LHCN-M2 (cell line): Measurements from ENCODE around the gene RASA2. TPM values are rescaled to one million over a fixed set of nuclear protein-coding genes. Genes with fewer than 3 reads are reported as not detected.
"Not testable (repeated sequence)": the region's sequence is repeated elsewhere in the genome, so short reads cannot be mapped to it uniquely, and the experiment has no call there.

Experiments
- DNase-seq: peaks from one replicate; pipeline ENCODE4 v3.0.0-alpha.2; 2012; ENCODE audit warnings: low read depth
- total RNA-seq: library from RNA; depleted of rRNA; stranded (reverse); fragments of >200 nt; gene quantifications from 2 replicates; pipeline ENCODE4 v1.2.3, GENCODE V29; 2014

Gene RASA2
- total RNA-seq, 1 experiment from 2014 or later: 11.3 TPM

DNA sequence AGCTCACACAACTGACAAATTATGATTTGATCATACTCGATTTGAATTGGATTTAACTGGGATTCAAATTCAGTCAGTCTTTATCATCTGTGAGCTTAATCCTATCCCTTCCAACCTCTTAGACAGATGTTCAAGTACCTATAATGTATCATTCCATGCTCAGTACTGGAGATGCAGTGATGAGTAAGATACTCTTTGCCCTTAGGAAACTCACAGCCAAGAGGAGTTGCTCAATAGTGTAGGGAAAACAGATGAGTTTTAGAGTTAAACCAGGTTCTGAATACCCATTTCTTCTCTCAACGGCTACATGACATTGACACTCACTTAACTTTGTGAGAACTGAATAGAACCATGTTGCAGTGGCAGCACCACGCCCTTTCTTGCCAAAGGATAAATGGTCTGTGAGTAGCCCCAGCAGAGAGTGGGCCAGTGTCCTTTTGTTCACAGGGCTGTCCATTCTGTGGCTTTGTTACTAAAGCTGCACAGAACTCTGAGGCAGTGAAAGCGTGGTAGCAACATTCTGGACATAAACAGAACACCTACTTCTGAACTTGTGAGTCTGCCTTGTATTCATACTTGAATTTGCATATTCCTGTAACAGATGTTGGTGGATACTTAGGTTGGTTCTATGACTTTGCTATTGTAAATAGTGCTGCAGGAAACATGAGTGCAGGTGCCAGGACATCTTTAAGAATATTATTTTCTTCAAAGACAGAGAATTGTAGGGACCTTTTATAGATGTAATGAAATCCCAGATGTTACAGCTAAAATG, 91.6 kb downstream of the RASA2 start:
- peak; percentile 33 for DNase-seq

DNA sequence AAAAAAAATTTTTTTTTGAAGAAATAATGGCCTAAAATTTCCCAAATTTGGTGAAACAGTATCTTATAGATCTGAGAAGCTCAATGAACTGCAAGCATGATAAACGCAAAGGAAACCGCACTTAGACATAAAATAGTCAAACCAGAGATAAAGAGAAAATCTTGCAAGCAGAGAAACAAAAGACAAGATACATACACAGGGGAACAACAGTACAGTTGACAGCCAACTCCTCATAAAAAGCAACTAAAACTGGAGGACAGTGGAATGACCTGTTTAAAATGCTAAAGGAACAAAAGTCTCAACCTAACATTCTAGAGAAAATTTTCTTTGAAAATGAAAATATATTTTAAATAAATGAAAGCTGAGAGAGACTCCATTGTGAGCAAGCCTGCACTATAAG, 107.5 kb downstream of the RASA2 start:
- DNase-seq: no peak

DNA sequence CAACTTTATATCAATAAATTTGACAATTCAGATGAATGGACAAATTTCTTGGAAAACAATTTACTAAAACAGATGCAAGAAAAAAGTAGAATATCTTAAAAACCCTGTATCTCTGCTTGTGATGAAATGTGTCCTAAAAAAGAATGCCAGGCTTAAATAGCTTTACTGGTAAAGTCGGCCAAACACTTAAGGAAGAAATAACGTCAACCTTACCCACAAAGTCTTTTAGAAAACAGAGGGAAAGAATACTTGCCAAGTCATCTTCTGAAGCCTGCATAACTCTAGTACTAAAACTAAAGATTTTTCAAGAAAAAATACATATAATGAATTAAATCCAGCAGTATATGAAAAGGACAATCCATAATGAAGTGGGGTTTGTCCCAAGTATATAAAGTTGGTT, 111.1 kb downstream of the RASA2 start:
- DNase-seq: no peak

DNA sequence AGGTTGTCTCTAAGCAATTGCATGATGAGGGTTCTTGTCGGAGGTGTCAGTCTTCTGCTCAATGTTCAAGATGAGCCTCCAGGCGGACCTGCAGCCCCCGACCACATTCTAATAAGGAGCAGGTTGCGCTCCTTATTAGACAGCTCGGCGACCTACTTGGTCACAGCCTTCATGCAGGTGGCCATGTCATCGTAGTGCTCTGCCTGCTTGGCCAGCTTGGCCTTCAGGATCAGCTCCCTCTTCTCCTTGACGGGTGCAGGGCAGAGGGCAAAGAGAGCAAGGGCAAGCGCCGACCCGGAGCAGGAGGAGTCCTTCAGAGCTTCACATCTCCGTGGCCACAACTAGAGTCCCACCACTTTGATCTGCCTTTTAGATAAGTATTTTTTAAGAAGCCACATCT, 113.5 kb downstream of the RASA2 start:
- DNase-seq: no peak

DNA sequence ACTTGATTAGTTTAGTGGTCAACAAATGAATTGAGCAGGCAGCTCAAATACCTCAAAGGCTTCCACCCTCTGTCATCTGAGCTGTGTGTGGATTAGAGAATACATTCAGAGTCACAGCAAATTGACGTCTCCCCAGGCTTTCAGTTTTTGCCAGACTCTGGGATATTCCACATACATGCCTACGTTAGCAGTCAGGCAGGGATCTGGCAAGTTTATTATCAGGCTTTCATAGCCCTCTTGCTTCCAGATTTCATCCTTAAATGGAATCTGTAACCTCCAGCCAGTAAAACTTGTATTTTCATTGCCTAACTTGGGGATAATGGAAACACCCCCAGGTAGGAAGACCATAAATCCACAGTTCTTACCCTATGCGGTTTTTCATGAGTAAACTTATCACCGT, 115.9 kb downstream of the RASA2 start:
- DNase-seq: no peak

DNA sequence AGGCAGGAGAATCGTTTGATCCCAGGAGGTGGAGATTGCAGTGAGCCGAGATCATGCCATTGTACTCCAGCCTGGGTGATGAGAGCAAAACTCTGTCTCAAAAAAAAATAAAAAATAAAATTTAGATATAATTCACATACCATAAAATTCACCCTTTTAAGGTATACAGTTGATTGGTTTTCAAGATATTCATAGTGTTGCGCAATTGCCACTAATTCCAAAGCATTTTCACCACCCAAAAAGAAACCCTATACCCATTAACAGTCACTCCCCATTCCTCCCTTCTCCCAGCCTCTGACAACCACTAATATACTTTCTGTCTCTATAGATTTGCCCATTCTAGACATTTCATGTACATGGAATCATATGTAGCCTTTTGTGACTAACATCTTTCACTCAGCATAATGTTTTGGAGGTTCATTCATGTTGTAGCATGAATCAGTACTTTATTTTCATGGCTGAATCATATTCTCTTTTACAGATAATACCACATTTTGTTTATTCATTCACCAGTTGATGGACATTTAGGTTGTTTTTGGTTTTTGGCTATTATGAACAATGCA, 116.7 kb downstream of the RASA2 start:
- no peak for DNase-seq

DNA sequence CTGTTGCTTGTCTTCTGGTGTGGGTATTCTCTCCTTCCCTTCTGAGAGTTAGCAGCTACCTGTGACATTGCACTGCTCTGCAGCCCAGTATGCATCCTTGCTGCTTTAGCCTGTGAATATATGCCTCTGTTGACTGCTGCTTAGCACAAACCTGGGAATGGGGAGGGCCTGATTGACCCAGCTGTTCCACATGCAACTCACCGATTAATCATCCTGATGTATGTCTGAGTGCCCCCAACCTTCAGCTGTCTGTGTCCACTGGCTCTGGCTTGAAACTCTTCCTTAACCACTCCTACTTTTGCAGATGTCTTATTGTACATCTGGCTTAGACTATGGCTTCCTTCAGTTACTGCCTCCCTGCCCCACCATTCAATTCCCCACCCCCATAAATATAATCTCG, 119.1 kb downstream of the RASA2 start:
- peak; percentile 85 for DNase-seq

DNA sequence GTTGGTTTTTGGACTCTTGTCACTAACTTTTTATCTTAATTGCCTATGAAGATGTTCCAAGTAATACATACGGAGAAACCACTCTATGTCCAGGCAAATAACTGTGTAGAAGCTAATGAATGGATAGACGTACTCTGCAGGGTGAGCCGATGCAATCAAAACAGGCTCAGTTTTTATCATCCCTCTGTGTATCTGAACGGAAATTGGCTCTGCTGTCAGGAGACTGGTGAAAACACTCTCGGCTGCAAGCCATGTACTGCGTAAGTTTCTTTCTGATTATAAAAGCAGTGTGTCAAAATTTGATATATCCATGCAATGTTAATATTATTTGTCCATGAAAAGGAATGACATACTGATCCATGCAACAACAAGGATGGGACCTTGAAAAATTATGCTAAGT, 121.6 kb downstream of the RASA2 start:
- no peak for DNase-seq

DNA sequence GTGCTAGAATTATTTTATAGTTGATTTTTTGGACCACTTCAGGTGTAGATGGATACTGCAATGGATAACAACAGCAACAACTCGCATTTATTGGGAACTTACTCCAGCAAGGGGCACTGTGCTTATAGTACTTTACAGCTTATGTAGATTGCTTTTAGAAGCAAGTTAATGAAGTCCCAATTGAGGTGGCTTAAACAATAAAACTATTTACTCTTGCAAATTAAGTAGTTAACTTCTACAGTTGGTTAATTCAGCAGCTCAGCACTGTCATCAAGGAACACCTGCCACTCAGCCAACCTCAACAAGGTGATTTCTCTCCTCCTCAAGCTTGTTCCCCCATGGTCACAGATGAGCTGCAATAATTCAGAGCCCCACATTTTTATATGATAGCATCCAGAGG, 124.1 kb downstream of the RASA2 start:
- DNase-seq: no peak

DNA sequence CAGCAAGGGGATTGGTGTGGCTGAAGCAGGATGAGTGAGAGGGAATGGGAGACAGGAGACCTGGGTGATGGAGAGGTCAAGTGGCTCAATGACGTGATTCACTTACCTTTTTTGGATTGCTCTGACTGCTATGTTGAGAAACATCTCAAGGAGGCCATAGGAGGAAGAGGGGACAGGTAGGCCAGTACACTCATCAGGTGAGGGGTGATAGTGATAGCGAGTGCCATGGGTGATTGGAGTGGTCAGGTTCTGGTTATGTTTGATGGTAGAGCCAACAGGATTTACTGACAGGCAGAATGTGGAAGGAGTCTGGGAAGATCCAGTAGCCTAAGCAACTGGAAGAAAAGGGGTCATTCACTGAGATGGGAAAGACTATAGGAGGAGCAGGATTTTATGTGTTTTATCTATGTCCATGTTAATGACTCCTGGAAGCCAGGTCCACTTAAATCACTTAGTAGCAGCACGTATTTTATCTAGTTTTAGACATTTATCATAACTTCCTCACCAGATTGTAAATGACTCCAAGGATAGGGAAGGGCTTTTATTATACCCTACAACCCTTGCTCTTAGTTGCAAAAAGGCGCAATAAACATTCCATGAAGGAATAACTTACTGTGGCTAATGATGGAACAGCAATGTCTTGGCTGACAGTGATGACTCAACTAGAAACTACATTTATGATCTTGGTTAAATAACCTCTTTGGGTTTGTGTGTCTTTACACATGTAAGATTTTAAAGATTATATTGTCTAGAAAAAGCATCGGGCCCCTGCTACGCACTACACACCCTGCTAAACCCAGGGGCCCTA, 131.5 kb downstream of the RASA2 start:
- DNase-seq: no peak

DNA sequence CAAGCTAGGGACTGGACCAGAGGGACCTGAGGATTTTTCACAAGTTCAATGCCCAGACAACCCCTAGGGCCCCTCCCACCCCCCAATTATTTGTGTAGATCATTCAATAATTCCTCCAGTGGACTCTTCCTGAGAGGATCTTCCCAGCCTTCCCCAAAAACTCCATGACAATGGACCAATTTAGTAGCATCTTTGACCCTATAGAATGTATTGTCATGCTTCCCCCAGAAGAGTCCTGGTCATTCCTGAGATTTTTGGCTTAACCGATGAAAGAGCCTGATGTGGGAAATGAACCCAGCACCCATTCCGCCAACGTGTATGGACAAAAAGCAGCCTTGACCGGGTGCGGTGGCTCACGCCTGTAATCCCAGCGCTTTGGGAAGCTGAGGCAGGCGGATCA, 132.1 kb downstream of the RASA2 start:
- no peak for DNase-seq

DNA sequence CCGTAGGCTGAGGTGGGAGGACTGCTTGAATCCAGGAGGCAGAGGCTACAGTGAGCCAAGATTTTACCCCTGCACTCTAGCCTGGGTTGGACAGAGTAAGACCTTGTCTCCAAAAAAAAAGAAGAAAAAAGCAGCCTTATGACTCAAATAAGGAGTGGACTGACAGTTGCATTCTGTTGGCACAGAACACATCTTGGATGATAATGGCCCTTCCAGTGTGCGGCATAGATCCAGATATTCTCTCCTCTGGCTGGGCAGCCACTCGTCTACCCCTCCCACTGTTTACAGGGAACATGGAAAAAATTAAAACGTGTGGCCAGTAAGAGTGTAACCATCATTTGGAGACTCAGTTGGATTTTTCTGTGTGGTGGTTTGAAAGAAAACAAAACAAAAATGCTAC, 132.6 kb downstream of the RASA2 start:
- no peak for DNase-seq

DNA sequence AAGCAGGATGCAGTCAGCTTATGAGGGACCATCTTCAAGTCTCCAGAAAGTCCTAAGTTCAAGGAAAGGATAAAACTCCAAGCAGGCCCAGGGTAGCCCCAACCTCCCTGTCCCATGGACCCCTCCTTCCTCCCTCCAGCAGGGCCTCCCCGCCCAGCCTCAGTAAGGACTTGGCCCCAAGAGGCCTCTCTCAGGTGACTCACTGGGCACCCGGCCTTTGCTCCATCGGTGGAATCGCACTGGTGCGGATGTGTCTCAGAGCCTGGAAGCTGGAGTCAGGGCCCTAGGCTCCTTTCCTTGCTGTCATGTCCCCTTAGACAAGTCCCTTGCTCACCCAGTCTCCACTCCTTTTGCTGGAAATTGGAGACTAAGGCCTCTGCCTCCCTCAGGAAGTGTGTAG, 136.9 kb downstream of the RASA2 start:
- no peak for DNase-seq

DNA sequence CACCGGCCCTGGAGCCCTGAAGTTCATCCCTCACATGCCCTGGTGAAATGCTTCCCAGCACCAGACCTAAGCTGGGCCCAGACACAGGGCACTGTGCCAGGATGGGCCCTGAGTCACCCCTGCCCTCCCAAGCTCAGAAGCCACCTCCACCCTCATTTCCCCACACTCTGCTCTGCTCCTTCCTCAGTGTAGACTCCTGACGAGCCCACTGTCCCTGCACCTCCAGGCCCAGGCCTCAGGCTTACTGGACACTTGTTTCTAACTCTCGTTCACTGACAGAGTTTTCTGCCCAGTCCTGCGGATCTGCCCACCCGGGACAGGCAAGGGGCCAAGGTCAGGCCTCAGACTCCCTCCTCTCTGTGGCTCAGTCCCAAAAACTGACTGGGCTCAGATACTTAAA, 138.7 kb downstream of the RASA2 start:
- peak; percentile 48 for DNase-seq

DNA sequence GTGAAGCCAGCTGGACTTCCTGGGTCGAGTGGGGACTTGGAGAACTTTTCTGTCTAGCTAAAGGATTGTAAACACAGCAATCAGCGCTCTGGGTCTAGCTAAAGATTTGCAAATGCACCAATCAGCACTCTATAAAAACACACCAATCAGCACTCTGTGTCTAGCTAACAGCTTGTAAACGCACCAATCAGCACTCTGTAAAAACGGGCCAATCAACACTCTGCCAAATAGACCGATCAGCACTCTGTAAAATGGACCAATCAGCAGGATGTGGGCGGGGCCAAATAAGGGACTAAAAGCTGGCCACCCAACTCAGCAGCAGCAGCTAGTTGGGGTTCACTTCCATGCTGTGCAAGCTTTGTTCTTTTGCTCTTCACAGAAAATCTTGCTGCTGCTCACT, 141.5 kb downstream of the RASA2 start:
- not testable (repeated sequence) for DNase-seq

DNA sequence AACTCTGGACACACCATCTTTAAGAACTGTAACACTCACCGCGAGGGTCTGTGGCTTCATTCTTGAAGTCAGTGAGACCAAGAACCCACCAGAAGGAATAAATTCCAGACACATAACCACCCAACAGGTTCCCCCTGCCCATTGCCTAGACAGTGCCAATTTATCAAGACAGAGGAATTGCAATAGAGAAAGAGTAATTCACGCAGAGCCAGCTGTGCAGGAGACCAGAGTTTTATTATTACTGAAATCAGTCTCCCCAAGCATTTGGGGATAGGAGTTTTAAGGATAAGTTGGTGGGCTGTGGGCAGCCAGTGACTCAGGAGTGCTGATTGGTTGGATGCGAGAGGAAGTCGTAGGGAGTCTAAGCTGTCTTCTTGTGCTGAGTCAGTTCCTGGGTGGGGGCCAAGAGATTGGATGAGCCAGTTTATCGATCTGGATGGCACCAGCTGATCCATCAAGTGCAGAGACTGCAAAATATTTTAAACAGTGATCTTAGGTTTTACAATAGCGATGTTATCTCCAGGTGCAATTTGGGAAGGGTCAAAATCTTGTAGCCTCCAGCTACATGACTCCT, 142.1 kb downstream of the RASA2 start:
- DNase-seq: not testable (repeated sequence)

DNA sequence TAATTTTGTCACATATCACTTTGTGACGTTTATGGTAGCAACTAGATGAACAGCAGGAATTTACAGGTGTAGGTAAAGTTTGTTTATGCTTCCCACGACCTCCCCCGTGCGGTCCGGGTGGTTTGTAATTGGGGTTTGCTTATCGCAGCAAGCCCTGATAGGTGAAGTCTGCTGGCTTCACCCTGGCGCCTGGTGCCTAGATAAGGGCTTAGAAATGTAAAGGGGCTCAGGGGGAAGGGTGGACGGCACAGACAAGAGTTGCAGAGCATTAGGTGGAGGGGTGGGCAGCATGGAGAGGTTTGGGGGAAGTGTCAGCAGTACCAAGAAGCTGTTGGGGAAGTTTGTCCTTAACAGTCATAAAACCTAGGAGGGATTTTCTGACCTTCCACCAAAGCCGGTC, 143.1 kb downstream of the RASA2 start:
- no peak for DNase-seq

DNA sequence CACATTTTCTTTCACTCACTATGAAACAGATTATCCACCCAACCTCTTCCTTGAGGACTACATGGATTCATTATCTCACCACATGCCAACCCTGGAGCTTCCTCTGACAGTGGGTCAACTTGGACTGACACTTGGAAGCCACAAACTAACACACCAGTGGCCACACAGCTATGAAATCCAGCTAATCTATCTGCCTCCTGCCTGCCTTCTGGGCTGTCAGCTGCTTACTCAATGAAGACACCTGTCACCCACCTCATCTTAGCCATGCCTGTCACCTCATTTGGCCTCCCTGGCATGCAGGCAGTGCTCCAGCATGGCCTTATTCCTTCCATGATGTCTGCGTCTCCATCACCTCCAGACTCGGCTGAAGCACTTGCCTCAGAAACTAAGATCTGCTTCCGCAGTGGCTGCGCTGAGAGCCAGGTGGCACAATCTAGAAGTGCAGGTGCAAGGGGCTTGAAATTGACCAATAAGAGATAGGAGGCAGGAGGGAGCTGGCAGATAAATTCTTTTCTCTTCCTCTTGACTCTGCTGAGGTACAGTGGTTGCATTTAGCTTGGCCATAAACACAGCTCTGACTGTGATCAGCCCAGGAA, 146.1 kb downstream of the RASA2 start:
- DNase-seq: no peak

DNA sequence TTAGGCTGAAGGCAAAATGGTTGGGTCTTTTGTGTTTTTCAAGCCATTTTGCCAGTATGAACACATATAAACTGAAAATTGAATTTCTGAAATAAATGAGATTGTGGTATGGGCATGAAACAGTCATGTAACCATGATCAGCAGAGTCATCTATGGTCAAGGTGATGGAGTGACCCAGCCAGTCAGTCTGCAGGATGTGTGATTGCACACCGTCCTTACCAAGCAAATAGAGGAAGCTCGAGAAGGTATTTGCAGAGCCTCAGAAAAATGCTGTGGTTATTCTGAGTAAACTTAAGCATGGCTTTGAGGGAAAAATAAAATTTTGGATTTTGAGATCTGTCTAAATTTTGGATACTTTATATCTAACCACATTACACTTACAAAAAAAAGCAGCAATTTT, 155.4 kb downstream of the RASA2 start:
- DNase-seq: no peak

DNA sequence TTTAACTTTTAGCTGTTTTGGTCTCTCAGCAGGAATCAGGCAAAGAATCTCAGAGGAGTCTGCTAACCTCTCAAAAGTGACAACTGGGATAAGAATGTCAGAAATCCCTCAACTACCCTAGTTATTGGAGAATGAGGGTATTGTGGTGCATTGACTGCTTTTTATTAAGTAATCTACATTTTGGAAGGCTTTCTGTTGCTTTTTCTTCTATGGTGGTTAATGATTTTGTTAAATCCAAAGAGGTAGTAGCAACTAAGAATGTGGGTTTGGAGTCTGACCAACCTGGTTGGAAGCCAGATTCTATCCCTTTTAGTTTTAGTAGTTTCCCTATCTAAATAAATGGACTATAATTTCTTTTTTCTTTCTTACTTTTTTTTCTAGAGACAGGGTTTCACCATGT, 156.6 kb downstream of the RASA2 start:
- DNase-seq: peak; percentile 35

DNA sequence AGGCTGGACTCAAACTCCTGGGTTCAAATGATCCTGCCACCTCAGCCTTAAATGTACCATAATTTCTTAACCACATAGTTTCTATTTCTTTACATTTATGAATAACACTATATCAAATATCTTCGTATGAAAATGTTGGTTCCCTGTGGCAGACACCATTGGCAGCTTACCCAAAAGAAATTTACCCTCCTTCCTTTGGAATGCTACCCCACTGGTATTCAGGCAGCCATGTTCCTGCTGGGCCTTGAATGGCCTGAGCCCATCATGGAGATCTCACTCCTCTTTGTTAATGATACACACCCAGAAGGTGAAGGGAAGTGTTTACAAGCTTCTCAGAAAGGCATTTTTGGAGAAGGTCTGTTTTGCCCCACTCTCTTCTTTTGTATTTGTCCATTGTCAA, 157.0 kb downstream of the RASA2 start:
- DNase-seq: no peak

DNA sequence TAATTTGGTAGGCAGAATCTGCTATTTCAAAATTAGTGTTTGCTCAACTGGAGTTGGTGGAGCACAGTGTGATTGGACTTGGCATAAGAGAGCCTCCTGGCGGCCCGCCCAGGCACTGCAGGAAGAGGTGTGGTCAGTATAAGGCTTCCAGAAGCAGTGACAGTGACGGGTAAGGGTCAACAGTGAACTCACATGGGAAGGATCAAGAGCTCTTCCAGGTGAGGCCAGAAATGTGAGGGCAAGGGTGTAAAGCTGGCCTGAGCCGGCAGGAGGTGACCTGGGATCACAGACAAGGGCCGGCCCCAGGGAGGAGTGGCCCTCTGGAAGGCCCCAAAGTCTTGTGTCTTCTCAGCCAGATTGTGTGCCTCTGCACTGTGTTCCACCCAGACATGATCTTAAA, 158.1 kb downstream of the RASA2 start:
- peak; percentile 51 for DNase-seq
